ENCODE results near the gene CARD14. TPM values are rescaled to one million over a fixed set of nuclear protein-coding genes. Genes with fewer than 3 reads are reported as not detected.

The CARD14 gene
- total and polyA plus RNA-seq, 2 of the 13 experiments (the other 11 are each of a cell fraction or from before 2014, with no cell fraction given) = 0.11 TPM; not detected in 1

- TF ChIP-seq TFE3 (CRISPR knock-in tag; IDR thresholded peaks at IDR 0.05) = no peak
- TF ChIP-seq MXD4 (CRISPR knock-in tag; IDR thresholded peaks at IDR 0.05) = peak; percentile 44; the same call in 1 of the 2 replicates
- TF ChIP-seq TCF12 (IDR thresholded peaks at IDR 0.05) = no peak
- TF ChIP-seq TCF12 (CRISPR knock-in tag; IDR thresholded peaks at IDR 0.05) = no peak
- no peak for TF ChIP-seq NFYB (CRISPR knock-in tag; IDR thresholded peaks at IDR 0.05)
- TF ChIP-seq U2AF2 (IDR thresholded peaks at IDR 0.05; ENCODE audit: low read depth, low read length) = no peak
- TF ChIP-seq FOXA3 (CRISPR knock-in tag; IDR thresholded peaks at IDR 0.05) = 0 out of 2 replicates have a peak, but pooled peaks have one; percentile 28
- no peak; the same call in 1 of the 2 replicates for TF ChIP-seq ZNF547 (CRISPR knock-in tag; IDR thresholded peaks at IDR 0.05)
- TF ChIP-seq BHLHE40 (IDR thresholded peaks at IDR 0.05; ENCODE audit: low read length) = no peak
- no peak for TF ChIP-seq MLLT10 (CRISPR knock-in tag; IDR thresholded peaks at IDR 0.05)
- TF ChIP-seq ONECUT2 (CRISPR knock-in tag; IDR thresholded peaks at IDR 0.05) = no peak
- no peak for TF ChIP-seq PLRG1 (conservative IDR thresholded peaks at IDR 0.05)
- no peak for TF ChIP-seq ARID2 (CRISPR knock-in tag; IDR thresholded peaks at IDR 0.05; ENCODE audit: borderline replicate concordance)
- no peak for TF ChIP-seq ZNF326 (CRISPR knock-in tag; IDR thresholded peaks at IDR 0.05; ENCODE audit: borderline replicate concordance)
- 0 out of 2 replicates have a peak, but pooled peaks have one; percentile 48 for TF ChIP-seq MEIS1 (CRISPR knock-in tag; IDR thresholded peaks at IDR 0.05; ENCODE audit: borderline replicate concordance)
- no peak for TF ChIP-seq ZNF660 (CRISPR knock-in tag; IDR thresholded peaks at IDR 0.05; ENCODE audit: borderline replicate concordance, low read depth)
- TF ChIP-seq ZFP82 (CRISPR knock-in tag; IDR thresholded peaks at IDR 0.05; ENCODE audit: borderline replicate concordance) = no peak
- no peak for TF ChIP-seq KDM4B (CRISPR knock-in tag; IDR thresholded peaks at IDR 0.05)
- peak; percentile 67 for TF ChIP-seq MTA1 (CRISPR knock-in tag; IDR thresholded peaks at IDR 0.05; ENCODE audit: borderline replicate concordance)
- TF ChIP-seq ZNF614 (CRISPR knock-in tag; IDR thresholded peaks at IDR 0.05; ENCODE audit: borderline replicate concordance) = no peak
- no peak for TF ChIP-seq ZNF607 (CRISPR knock-in tag; IDR thresholded peaks at IDR 0.05; ENCODE audit: borderline replicate concordance)
- no peak for TF ChIP-seq ZBTB26 (CRISPR knock-in tag; IDR thresholded peaks at IDR 0.05; ENCODE audit: borderline replicate concordance)
- no peak for TF ChIP-seq PCBP1 (IDR thresholded peaks at IDR 0.05; ENCODE audit: borderline replicate concordance, low read depth, low read length)
- TF ChIP-seq DNMT3B (CRISPR knock-in tag; conservative IDR thresholded peaks at IDR 0.05) = no peak
- no peak for TF ChIP-seq DMAP1 (CRISPR knock-in tag; IDR thresholded peaks at IDR 0.05)
- TF ChIP-seq FLYWCH1 (CRISPR knock-in tag; IDR thresholded peaks at IDR 0.05) = no peak
- TF ChIP-seq DZIP1 (CRISPR knock-in tag; IDR thresholded peaks at IDR 0.05) = no peak
- TF ChIP-seq MBD4 (IDR thresholded peaks at IDR 0.05; ENCODE audit: borderline replicate concordance, low read length) = no peak
These were observed 26.1 kb downstream of the CARD14 start (continued) for GRCh38 chr17:80195671-80196529.
